WTC11 (cell line): Measurements from ENCODE around the gene NKX2-1.

ENCODE experiments used
- NFYB ChIP-seq: sonication (generic); formaldehyde crosslinking; conservative IDR thresholded peaks from 2 replicates; pipeline ENCODE4 v1.8.0; 2022; ENCODE audit warnings: low read depth, missing genetic modification reagents
- TF ChIP-seq, protein P1 (sequence below): fragments of 200-600 bp; IDR thresholded peaks from 2 replicates; pipeline ENCODE4 v1.8.0; 2022; ENCODE audit warnings: antibody characterized with exemption
- TF ChIP-seq, protein P2 (sequence below): sonication (generic); formaldehyde crosslinking; IDR thresholded peaks from 2 replicates; pipeline ENCODE4 v1.8.1; 2022; ENCODE audit warnings: mild to moderate bottlenecking, missing genetic modification reagents, moderate library complexity, borderline replicate concordance

DNA sequence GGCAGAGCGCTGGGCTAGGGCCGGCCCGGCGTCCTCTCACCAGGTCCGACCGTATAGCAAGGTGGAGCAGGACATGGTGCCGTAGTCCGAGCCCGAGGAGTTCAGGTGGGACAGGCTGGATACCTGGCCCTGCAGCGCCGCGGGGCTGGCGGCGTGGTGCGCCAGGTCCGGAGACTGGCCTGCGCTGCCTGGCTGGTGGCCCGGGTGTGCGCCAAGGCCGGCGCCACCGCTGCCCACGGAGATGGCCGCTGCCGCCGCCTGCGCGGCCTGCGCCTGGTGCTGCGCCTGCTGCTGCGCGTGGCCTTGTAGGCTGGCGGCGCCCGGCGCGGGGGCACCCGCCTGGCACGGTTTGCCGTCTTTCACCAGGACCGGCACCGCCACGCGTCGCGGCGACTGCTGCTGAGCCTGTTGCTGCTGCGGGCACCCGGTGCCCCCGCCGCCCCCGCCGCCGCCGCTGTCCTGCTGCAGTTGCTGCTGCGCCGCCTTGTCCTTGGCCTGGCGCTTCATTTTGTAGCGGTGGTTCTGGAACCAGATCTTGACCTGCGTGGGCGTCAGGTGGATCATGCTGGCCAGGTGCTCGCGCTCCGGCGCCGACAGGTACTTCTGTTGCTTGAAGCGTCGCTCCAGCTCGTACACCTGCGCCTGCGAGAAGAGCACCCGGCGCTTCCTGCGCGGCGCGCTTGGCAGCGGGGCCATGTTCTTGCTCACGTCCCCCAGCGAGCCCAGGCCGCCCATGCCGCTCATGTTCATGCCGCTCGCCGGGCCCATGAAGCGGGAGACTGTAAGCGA, 2.6 kb downstream of the NKX2-1 start:
- TF ChIP-seq, protein P1, sequence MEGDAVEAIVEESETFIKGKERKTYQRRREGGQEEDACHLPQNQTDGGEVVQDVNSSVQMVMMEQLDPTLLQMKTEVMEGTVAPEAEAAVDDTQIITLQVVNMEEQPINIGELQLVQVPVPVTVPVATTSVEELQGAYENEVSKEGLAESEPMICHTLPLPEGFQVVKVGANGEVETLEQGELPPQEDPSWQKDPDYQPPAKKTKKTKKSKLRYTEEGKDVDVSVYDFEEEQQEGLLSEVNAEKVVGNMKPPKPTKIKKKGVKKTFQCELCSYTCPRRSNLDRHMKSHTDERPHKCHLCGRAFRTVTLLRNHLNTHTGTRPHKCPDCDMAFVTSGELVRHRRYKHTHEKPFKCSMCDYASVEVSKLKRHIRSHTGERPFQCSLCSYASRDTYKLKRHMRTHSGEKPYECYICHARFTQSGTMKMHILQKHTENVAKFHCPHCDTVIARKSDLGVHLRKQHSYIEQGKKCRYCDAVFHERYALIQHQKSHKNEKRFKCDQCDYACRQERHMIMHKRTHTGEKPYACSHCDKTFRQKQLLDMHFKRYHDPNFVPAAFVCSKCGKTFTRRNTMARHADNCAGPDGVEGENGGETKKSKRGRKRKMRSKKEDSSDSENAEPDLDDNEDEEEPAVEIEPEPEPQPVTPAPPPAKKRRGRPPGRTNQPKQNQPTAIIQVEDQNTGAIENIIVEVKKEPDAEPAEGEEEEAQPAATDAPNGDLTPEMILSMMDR = no peak
- no peak for TF ChIP-seq NFYB
- TF ChIP-seq, protein P2, sequence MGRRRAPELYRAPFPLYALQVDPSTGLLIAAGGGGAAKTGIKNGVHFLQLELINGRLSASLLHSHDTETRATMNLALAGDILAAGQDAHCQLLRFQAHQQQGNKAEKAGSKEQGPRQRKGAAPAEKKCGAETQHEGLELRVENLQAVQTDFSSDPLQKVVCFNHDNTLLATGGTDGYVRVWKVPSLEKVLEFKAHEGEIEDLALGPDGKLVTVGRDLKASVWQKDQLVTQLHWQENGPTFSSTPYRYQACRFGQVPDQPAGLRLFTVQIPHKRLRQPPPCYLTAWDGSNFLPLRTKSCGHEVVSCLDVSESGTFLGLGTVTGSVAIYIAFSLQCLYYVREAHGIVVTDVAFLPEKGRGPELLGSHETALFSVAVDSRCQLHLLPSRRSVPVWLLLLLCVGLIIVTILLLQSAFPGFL (CRISPR knock-in tag) = no peak
